CD4-positive, alpha-beta T cell treated with Interferon gamma for 1 hour (primary cell): ENCODE data around the gene ANKRD35.
"Not testable (repeated sequence)": the region's sequence is repeated elsewhere in the genome, so short reads cannot be mapped to it uniquely, and the experiment has no call there.

Experiments
- DNase-seq: peaks from one replicate; pipeline ENCODE4 v3.0.0-alpha.2; 2020

The ANKRD35 gene

DNA sequence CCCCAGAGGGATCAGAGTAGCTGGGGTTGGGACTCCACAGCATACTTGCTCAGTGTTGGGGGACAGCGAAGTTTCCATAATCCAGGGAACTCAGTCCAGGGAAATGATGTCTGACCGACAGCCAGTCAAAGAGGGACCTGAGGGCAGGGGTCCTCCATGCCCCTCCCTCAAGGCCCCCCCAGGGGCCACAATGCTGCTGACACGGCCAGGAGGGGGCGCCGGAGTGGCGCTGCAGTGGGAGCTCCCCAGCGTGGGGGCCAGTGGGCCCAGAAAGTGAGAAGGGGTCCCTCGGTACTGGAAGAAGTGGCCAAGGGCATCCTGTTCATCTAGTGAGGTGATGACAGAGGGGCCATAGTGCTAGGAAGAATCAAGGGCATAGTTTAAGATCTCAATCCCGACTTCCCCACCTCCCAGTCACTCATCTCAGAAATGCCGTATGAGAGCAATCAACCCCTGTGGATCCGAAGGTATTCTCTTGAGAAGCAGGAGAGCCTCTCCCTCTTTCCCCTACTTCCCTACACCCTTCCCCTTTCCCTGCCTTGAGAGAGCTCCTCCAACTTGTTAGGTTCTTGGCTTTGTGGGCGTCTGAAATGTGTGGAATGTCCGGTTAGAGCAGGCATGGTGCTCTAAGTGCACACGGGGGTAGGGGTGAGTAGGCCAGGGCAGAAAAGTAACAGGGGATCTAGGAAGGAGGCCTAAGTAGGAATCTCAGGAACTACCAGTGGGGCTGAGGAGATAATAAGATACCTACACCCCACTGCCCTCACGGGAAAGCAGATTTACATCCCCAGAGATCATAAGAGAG lies 36.1 kb downstream of the ANKRD35 start:
- DNase-seq: no peak

- no peak for DNase-seq
These were observed 37.8 kb downstream of the ANKRD35 start for GRCh38 chr1:145847827-145848226.

GRCh38 chr1:145846201-145846612 lies 39.5 kb downstream of the ANKRD35 start:
- DNase-seq: peak; percentile 16

GRCh38 chr1:145845514-145846161 lies 40.0 kb downstream of the ANKRD35 start, which contains the start of gene NUDT17:
Gene NUDT17 (plus strand): TSS chr1:145845630. CDS start chr1:145845641, 11 bp downstream.
- DNase-seq: peak; percentile 71

- no peak for DNase-seq
These were observed 40.5 kb downstream of the ANKRD35 start for GRCh38 chr1:145845144-145845513.

DNA sequence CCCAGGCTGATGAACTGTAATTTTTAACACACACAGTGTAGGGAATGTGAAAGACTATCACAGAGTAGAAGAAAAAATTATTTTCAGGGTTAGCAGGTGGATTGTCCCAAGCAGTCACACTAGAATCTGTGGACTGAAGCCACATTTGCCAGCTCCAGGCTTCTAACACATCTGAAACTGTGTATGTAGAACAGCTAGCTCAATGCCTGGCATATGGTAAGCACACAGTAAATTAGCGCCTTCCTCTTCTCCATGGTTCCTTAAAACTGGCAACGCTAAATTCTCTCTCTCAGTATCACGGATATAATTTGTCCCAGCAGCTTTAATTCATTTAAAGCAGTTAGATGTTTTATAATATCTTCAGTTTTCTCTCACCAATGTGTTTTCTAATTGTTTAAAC lies 42.6 kb downstream of the ANKRD35 start:
- DNase-seq: no peak

GRCh38 chr1:145837656-145838055 lies 48.0 kb downstream of the ANKRD35 start:
- no peak for DNase-seq

GRCh38 chr1:145830810-145831209 lies 54.9 kb downstream of the ANKRD35 start:
- not testable (repeated sequence) for DNase-seq

DNA sequence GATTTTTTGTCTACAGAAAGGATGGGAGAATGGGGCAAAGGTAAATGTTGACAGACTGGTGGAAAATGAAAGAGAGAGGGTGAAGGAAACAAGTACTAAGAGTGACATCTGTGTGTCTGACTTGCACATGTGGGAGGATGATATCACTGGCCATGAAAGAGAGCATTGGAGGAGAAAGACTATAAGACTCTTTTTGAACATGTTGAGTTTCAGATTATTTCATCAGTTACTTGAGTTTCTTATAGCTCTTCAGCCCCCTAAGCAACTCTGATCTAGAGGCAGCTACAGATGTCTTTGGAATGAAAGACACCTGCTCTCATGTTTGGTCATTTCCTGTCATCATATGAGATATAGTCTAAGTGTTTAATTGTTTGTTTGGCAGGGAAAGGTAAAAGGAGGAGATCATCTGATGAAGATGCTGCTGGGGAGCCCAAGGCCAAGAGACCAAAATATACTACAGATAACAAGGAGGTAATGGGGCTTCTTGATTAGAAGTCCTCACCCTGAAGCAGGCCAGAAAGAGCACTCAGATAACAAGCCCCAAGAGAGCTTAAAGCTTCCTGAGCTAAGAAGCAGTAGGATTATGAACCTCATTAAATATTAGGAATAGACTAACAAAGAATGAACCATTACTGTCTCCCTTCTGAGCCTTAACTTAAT lies 57.2 kb downstream of the ANKRD35 start:
- no peak for DNase-seq

GRCh38 chr1:145827966-145828365 lies 57.7 kb downstream of the ANKRD35 start:
- DNase-seq: no peak

DNA sequence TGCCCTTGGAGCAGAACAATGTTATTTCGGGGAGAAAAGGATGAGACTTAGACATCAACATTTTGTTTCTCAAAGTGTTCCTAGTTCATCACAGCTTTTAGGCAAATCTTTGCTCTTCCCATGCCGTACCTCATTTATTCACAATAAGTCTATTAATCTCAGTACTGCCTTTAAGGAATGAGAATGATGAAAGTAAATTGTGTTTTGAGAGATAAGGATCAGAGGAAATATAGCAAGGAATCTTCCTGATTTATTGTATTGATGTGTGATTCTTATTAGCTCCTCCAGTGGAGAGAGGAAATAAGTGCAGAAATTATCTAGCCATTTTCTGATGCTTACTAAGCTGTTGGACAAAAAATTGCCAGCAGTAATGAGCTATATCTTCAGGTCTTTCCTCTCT lies 59.6 kb downstream of the ANKRD35 start:
- DNase-seq: no peak

DNA sequence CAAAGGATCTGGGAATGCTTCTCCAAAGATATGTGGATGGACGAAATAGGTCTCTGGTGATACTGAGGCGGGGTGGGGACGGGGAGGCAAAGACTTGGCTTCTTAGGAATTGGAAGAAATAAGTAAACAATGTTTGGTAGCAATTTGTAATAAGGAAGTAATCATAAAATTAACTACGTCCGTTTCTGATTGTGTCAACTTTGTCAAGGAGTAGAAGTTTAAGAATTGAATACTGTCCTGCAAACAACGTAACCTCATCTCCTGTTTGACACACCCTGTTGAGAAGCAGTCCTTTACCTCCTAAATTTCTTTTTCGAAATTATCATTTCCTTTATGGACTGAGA lies 61.2 kb downstream of the ANKRD35 start:
- DNase-seq: no peak

DNA sequence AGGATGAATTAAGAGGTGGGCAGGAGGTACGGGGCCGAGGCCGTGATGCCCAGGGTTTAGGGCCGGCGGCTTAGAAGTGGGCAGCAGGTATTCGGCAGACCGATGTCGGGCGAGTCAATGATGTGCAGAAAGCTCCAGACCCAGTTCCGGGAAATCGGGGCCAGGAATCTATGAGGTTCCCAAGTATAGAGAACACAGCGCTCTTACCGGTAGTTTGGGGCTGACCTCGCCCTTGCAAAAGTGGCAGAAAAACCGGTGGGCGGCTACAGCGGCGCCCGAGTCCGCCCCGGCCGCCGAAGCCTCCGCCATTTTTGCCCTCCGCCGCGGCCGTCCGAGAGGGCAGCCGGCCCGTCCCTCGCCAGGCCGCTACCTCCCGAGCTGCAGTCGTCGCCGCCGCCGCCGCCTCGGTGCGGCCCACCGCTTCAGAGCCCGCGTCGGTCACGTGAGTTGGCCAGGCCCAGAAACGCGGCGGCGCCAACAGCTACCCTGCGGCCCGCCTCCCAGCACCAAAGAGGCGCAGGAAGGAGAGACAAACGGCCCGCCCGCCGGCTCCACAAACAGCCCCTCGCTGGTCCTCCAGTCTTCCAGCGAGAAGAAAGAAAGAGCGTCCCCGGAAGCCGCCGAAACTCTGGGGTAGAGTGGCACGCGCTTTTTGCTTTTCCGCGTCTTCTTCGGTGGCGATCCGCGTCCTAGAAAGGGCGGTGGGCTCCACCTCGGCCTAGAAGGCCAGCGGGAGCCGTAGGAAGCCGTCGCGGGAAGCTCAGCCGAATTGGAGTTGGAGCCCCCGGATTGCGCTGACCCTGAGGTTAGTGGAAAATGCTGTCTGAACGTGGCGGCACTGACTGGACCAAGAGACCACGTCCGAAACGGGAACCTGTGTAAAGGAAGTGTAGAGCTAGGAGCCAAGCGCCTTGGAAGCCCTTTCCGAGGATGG lies 61.8 kb downstream of the ANKRD35 start, which contains the start of the genes POLR3C and RNF115:
Gene POLR3C, plus strand, starts transcription at position 636 of the 934 bp plus-strand sequence. CDS start 1,577 bp downstream, outside the sequence.
Gene RNF115, minus strand, starts transcription at position 531 of the 934 bp plus-strand sequence. Its CDS starts 222 bp downstream, at position 309.
- DNase-seq: peak; percentile 88

- DNase-seq: not testable (repeated sequence)
These were observed 62.8 kb downstream of the ANKRD35 start for GRCh38 chr1:145822779-145823331.

DNA sequence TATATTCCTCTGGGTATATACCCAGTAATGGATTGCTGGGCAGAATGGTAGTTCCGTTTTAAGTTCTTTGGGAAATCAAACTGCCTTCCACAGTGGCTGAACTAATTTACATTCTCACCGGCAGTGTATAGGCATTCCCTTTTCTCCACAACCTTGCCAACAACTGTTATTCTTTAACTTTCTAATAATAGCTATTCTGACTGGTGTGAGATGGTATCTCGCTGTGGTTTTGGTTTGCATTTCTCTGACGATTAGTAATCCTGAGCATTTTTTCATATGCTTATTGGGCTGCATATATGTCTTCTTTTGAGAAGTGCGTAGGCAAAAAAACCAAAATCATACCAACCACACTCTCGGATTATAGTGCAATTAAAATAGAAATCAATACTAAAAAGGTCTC lies 67.6 kb downstream of the ANKRD35 start:
- not testable (repeated sequence) for DNase-seq
